Islet of Langerhans (tissue), 1 donor: ENCODE measurements around the gene HLF.

Source experiments
- FAIRE-seq: peaks from one replicate; lab custom pipeline; 2011; peaks lifted over from hg19 to GRCh38; lab: Jason Lieb, UNC

The HLF gene

GRCh38 chr17:55275894-55276804 lies 11.4 kb downstream of the HLF start:
- FAIRE-seq, result no peak

GRCh38 chr17:55278173-55278961 lies 13.6 kb downstream of the HLF start:
- no peak for FAIRE-seq

GRCh38 chr17:55279203-55279602 lies 14.4 kb downstream of the HLF start:
- no peak for FAIRE-seq

- FAIRE-seq, result no peak
Measured at GRCh38 chr17:55279788-55280187, 15.0 kb downstream of the HLF start.

- no peak for FAIRE-seq
Measured at GRCh38 chr17:55280212-55280611, 15.5 kb downstream of the HLF start.

GRCh38 chr17:55281649-55282378 lies 17.1 kb downstream of the HLF start:
- no peak for FAIRE-seq

GRCh38 chr17:55282379-55282702 lies 17.6 kb downstream of the HLF start:
- no peak for FAIRE-seq

GRCh38 chr17:55282741-55283140 lies 18.0 kb downstream of the HLF start:
- peak; percentile 13 for FAIRE-seq

- FAIRE-seq, result no peak
Measured at GRCh38 chr17:55283256-55283965, 18.7 kb downstream of the HLF start.

- FAIRE-seq, result no peak
Measured at GRCh38 chr17:55284001-55284884, 19.5 kb downstream of the HLF start.

GRCh38 chr17:55284944-55285339 lies 20.2 kb downstream of the HLF start:
- FAIRE-seq, result no peak

GRCh38 chr17:55285340-55286301 lies 20.9 kb downstream of the HLF start:
- FAIRE-seq, result peak; percentile 43

GRCh38 chr17:55286681-55287589 lies 22.2 kb downstream of the HLF start:
- peak; percentile 65 for FAIRE-seq

- FAIRE-seq, result no peak
Measured at GRCh38 chr17:55288356-55289105, 23.8 kb downstream of the HLF start.

- no peak for FAIRE-seq
Measured at GRCh38 chr17:55289106-55289446, 24.3 kb downstream of the HLF start.

GRCh38 chr17:55289978-55290377 lies 25.2 kb downstream of the HLF start:
- no peak for FAIRE-seq

GRCh38 chr17:55290492-55291113 lies 25.8 kb downstream of the HLF start:
- FAIRE-seq, result no peak

- no peak for FAIRE-seq
Measured at GRCh38 chr17:55291114-55291507, 26.4 kb downstream of the HLF start.
